Fibroblast of mammary gland (primary cell): ENCODE data around the gene AP1S1.

ENCODE experiments used
- DNase-seq: peaks from one replicate; pipeline ENCODE4 v3.0.0-alpha.2; 2010; ENCODE audit warnings: low read depth
- H3K4me3 ChIP-seq: 2 replicates; pipeline ENCODE4 v1.5.1; 2011; ENCODE audit warnings: low read depth, mild to moderate bottlenecking, low read length, moderate library complexity; ENCODE audit not compliant: control insufficient read depth
- CTCF ChIP-seq: conservative IDR thresholded peaks from 2 replicates; pipeline ENCODE4 v1.5.1; 2011; ENCODE audit warnings: low read depth, low read length, inconsistent platforms; ENCODE audit not compliant: control insufficient read depth, insufficient read depth

AP1S1 gene

DNA sequence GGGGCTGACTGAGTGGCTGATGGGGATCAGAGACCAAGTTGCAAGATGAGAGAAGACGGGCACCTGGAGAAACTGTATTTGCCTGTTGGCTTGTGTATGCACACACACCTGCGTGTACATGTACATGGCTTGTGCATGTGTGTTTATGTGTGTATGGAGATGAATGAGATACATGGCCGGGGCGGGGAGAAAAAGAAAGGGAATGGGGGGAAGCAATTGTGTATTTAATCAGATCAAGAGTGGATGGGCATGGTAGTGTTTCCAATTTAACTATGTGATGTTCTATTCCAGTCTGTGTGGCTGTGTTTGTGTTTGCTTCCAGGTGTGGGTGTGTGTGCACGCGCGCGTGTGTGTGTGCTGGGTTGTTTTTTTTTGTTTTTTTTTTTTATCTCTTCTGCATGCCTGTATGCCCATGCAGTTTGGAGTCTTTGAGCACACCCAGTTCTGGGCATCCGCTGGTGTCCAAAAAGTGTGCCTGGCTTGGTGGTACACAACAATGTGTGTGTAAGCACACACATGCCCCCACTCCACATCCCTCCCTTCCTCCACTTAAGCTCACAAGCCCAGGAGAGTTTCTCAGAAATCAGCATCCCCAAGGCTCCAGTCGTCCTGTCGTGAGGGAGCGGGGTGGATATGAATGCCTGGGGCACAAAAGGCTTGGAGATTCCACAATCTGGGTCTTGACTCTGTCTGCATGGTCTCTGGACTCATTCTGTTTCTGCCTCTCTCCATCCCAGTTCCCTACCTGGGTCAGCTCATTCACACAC is 13.6 kb downstream of the AP1S1 start:
- H3K4me3 ChIP-seq, result no peak overlapping the region
- DNase-seq, result no peak
- TF ChIP-seq CTCF, result no peak

DNA sequence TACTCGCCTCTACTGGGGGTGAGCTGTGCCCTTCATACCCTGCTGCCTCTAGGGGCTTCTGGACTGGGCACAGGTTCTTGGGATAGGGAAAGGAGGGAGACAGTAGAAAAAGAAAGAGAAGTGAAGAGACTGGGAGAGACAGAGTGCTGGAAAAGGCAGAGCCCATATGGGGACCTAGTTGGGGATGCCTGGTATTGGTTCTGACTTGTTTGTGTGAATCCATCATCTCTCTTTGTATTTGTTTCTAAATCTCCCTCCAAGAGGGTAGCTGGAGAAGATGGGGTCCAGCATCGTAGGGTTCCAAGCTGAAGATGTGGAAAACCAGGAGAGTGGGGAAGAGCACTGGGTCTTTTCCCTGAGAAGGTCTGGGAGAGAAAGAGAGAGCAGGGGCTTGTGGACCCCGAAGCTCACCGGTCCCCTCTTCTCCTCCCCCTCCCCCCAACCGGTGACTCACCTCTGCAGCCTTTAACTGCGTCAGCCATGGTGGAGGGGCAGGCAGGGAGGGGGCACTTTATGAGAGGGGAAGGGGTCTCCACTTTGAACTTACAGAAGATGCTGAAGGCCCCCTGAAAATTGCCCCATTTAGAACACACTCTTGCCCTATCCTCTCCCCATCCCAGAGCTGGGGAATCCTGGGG is 14.3 kb downstream of the AP1S1 start:
- H3K4me3 ChIP-seq, result no peak overlapping the region
- DNase-seq, result no peak
- TF ChIP-seq CTCF, result no peak

- peak overlapping the region; percentile 6 for H3K4me3 ChIP-seq
- TF ChIP-seq CTCF, result no peak
- DNase-seq, result no peak
Measured at GRCh38 chr7:101169110-101169837, 15.0 kb downstream of the AP1S1 start.

GRCh38 chr7:101169838-101170551 is 15.7 kb downstream of the AP1S1 start:
- peak overlapping the region; percentile 6 for H3K4me3 ChIP-seq
- peak; percentile 57 for DNase-seq

DNA sequence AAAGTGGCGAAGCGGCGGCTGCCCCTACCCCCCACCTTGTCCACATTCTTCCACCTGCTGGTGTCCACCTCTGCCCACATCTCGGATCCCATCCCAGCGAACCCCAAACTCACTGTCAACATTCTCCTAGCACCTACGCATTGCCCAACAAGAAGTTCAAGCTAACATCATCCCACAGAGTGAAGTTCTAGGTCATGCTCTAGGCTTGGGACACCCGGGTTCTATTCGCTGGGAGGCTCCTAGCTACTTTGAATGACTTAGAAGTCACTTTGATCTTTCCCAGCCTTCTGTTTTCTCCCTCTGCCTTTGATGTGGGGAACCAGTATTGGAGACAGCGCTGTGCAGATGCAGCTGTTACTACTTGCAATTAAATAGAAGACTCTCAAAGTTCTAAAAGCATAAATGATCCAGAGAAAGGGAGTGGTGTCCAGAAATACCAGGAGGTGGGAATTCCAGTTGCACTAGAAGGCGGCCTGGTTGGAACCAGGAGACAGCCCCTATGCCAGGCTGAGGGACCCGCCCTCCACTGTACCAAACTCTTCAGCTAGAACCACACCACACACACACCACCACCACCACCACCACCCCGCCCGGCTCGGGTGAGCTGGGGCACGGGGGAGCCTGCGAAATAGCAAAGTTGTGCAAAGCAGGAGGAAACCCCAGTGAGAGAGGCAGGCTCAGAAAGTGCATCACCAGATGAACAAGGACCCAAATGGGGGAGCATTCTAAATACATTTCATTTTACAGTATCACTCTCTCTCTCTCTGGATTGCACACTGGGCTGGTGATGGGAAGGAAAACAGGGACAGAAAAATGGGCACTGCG is 16.6 kb downstream of the AP1S1 start:
- DNase-seq, result no peak
- TF ChIP-seq CTCF, result no peak
- no peak overlapping the region for H3K4me3 ChIP-seq

More at GRCh38 chr7:101169838-101170551, 15.7 kb downstream of the AP1S1 start:
- TF ChIP-seq CTCF, result peak; percentile 80
